Activated T-cell treated with anti-CD3 and anti-CD28 coated beads for 4 hours (primary cell): ENCODE measurements around the gene PYM1.
"Not testable (repeated sequence)": the region's sequence is repeated elsewhere in the genome, so short reads cannot be mapped to it uniquely, and the experiment has no call there.

Experiments used
- DNase-seq: peaks from one replicate; pipeline ENCODE4 v3.0.0-alpha.2; 2020

The PYM1 gene

GRCh38 chr12:55908726-55909512, 18.8 kb downstream of the PYM1 start:
- DNase-seq, result no peak

- DNase-seq, result no peak
Measured at GRCh38 chr12:55906056-55906455, 21.6 kb downstream of the PYM1 start.

- no peak for DNase-seq
Measured at GRCh38 chr12:55901881-55902490, 25.7 kb downstream of the PYM1 start.

- DNase-seq, result peak; percentile 21
Measured at GRCh38 chr12:55899082-55899481, 28.6 kb downstream of the PYM1 start.

GRCh38 chr12:55893723-55894122, 34.0 kb downstream of the PYM1 start:
- DNase-seq, result no peak

GRCh38 chr12:55891310-55891709, 36.4 kb downstream of the PYM1 start:
- no peak for DNase-seq

- no peak for DNase-seq
Measured at GRCh38 chr12:55885113-55885512, 42.6 kb downstream of the PYM1 start.

GRCh38 chr12:55877824-55878223, 49.9 kb downstream of the PYM1 start:
- no peak for DNase-seq

- no peak for DNase-seq
Measured at GRCh38 chr12:55875704-55876467, 51.8 kb downstream of the PYM1 start.

GRCh38 chr12:55874443-55874842, 53.3 kb downstream of the PYM1 start:
- DNase-seq, result no peak

- not testable (repeated sequence) for DNase-seq
Measured at GRCh38 chr12:55866454-55867004, 61.2 kb downstream of the PYM1 start.

- no peak for DNase-seq
Measured at GRCh38 chr12:55865327-55865726, 62.4 kb downstream of the PYM1 start.

- not testable (repeated sequence) for DNase-seq
Measured at GRCh38 chr12:55862931-55863330, 64.8 kb downstream of the PYM1 start.

- DNase-seq, result no peak
Measured at GRCh38 chr12:55862286-55862685, 65.4 kb downstream of the PYM1 start.

GRCh38 chr12:55861871-55862270, 65.8 kb downstream of the PYM1 start:
- DNase-seq, result no peak

- DNase-seq, result no peak
Measured at GRCh38 chr12:55861396-55861795, 66.3 kb downstream of the PYM1 start.

- DNase-seq, result no peak
Measured at GRCh38 chr12:55852740-55853139, 75.0 kb downstream of the PYM1 start.
